GM12878 (cell line): ENCODE measurements around the gene ATAD5.

ENCODE experiments used
- EP300 ChIP-seq, 2 experiments: fragments of 150-350 bp in 1 of 2; IDR thresholded peaks; 2 replicates each; pipeline ENCODE4 v1.6.1; 2011 to 2012; ENCODE audit warnings: low read depth in 2 of 2, low read length in 2 of 2, borderline replicate concordance in 1 of 2, improper control_type of control experiment in 1 of 2, inconsistent platforms in 1 of 2; ENCODE audit not compliant: control insufficient read depth in 1 of 2
- EZH2 ChIP-seq: IDR thresholded peaks from 2 replicates; pipeline ENCODE4 v1.6.1; 2012; ENCODE audit warnings: low read depth, mild to moderate bottlenecking, control low read depth, inconsistent platforms, low read length, borderline replicate concordance; ENCODE audit not compliant: control insufficient read depth
- MTA2 ChIP-seq: fragments of 450-650 bp; IDR thresholded peaks from 2 replicates; pipeline ENCODE4 v1.6.1; 2016; ENCODE audit warnings: low read depth, mild to moderate bottlenecking, moderate library complexity
- POLR2AphosphoS5 ChIP-seq: IDR thresholded peaks from 2 replicates; pipeline ENCODE4 v1.6.1; 2011; ENCODE audit warnings: mild to moderate bottlenecking, low read length, inconsistent platforms
- SMAD1 ChIP-seq: fragments of 450-650 bp; IDR thresholded peaks from 2 replicates; pipeline ENCODE4 v1.6.1; 2018; ENCODE audit warnings: mild to moderate bottlenecking, low read depth; ENCODE audit not compliant: partially characterized antibody
- SMC3 ChIP-seq: IDR thresholded peaks from 2 replicates; pipeline ENCODE4 v1.6.1; 2011; ENCODE audit warnings: low read length, improper control_type of control experiment, borderline replicate concordance

DNA sequence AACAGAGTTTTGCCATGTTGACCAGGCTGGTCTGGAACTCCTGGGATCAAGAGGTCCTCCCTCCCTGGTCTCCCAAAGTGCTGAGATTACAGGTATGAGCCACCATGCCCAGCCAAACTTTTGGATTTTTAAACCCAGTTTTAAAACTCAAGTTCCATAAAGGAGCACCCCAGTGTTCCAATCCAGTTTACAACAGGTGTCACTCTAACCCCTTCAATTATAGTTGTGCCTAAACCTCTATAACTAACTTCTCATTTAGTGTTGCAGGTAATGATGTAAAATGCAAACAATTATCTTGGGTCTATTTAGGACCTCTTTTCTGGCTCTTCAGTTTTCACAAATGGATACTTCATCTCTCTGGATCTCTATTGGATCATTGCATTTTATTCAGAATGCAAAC lies 82.2 kb downstream of the ATAD5 start:
- TF ChIP-seq EP300 (IDR thresholded peaks at IDR 0.05; ENCODE audit: borderline replicate concordance in 1 of 2, control insufficient read depth in 1 of 2, low read depth in 2 of 2, low read length in 2 of 2) (no peak), SMAD1 (no peak), SMC3 (peak; percentile 22; the same call in 1 of the 2 replicates), EZH2 (no peak), POLR2AphosphoS5 (no peak), MTA2 (no peak)
